Smooth muscle cell (in vitro differentiated cells): ENCODE results near the gene EXPH5. TPM values are rescaled to one million over a fixed set of nuclear protein-coding genes. Genes with fewer than 3 reads are reported as not detected.

Experiments
- DNase-seq: peaks from one replicate; lab custom pipeline; 2025; ENCODE audit not compliant: unreplicated experiment; lab: John Stamatoyannopoulos, UW
- H2AFZ ChIP-seq: fragments of 200-600 bp; sonication (generic); 2 replicates; pipeline ENCODE4 v1.6.0; 2016; ENCODE audit warnings: antibody characterized with exemption, low read depth, mild to moderate bottlenecking
- H3F3A ChIP-seq: fragments of 200-600 bp; sonication (generic); 2 replicates; pipeline ENCODE4 v1.6.0; 2017; ENCODE audit warnings: antibody characterized with exemption, low read depth
- H3K27ac ChIP-seq: fragments of 200-600 bp; sonication (generic); 2 replicates; pipeline ENCODE4 v1.5.1; 2016; ENCODE audit warnings: low read depth, mild to moderate bottlenecking
- H3K27me3 ChIP-seq: fragments of 200-600 bp; sonication (generic); 2 replicates; pipeline ENCODE4 v1.6.1; 2016; ENCODE audit warnings: low read depth, mild to moderate bottlenecking
- H3K36me3 ChIP-seq: fragments of 200-600 bp; sonication (generic); 2 replicates; pipeline ENCODE4 v1.5.1; 2016; ENCODE audit warnings: low read depth
- H3K4me1 ChIP-seq: fragments of 200-600 bp; sonication (generic); 2 replicates; pipeline ENCODE4 v1.5.1; 2016; ENCODE audit warnings: low read depth
- H3K4me2 ChIP-seq: fragments of 200-600 bp; sonication (generic); 2 replicates; pipeline ENCODE4 v1.6.0; 2016; ENCODE audit warnings: mild to moderate bottlenecking
- H3K4me3 ChIP-seq: fragments of 200-600 bp; sonication (generic); 2 replicates; pipeline ENCODE4 v1.5.1; 2016; ENCODE audit warnings: mild to moderate bottlenecking
- H3K79me2 ChIP-seq: fragments of 200-600 bp; sonication (generic); 2 replicates; pipeline ENCODE4 v1.6.0; 2016; ENCODE audit warnings: low read depth, mild to moderate bottlenecking
- H3K9ac ChIP-seq: fragments of 200-600 bp; sonication (generic); 2 replicates; pipeline ENCODE4 v1.6.0; 2016; ENCODE audit warnings: low read depth
- H3K9me3 ChIP-seq: fragments of 200-600 bp; sonication (generic); replicated peaks from 2 replicates; pipeline ENCODE4 v1.5.1; 2016; ENCODE audit warnings: low read depth
- H4K20me1 ChIP-seq: fragments of 200-600 bp; sonication (generic); 2 replicates; pipeline ENCODE4 v1.6.0; 2016; ENCODE audit warnings: low read depth
- CTCF ChIP-seq: fragments of 200-600 bp; sonication (generic); IDR thresholded peaks from 2 replicates; pipeline ENCODE4 v1.5.1; 2017; ENCODE audit warnings: borderline replicate concordance, mild to moderate bottlenecking, antibody characterized with exemption; ENCODE audit not compliant: insufficient read depth, poor library complexity, severe bottlenecking
- WGBS: methylation state at CpG from one replicate; pipeline ENCODE4 v1.1.7; 2016; ENCODE audit warnings: low lambda C conversion rate; 5-methylcytosine and 5-hydroxymethylcytosine counted together
- polyA plus RNA-seq: library from polyadenylated mRNA; unstranded; fragments of >200 nt; fragmentation: Nextera tagmentation; extraction: Ambion mirVana; gene quantifications from 2 replicates; pipeline ENCODE4 v1.2.1, GENCODE V29; 2016
- total RNA-seq: library from RNA; depleted of rRNA; stranded (reverse); fragments of >200 nt; gene quantifications from 2 replicates; pipeline ENCODE4 v1.2.3, GENCODE V29; 2014

The EXPH5 gene
- total and polyA plus RNA-seq, 2 experiments from 2014 or later, result 0.54 to 6.9 TPM

- Histone ChIP-seq H3K4me2 (no peak overlapping the region), H2AFZ (no peak overlapping the region), H3K27me3 (no peaks in the 10 kb centered on the region), H3K36me3 (no peaks in the 10 kb centered on the region), H3K79me2 (no peaks in the 10 kb centered on the region), H3K9ac (no peak overlapping the region), H3K27ac (no peak overlapping the region), H3F3A (no peaks in the 10 kb centered on the region), H3K4me3 (no peak overlapping the region), H3K4me1 (no peaks in the 10 kb centered on the region), H4K20me1 (no peaks in the 10 kb centered on the region), H3K9me3 (no peaks in the 10 kb centered on the region)
- WGBS, result 60% methylated on average over 3 of the region's 3 CpGs
- TF ChIP-seq CTCF, result no peak
- DNase-seq, result no peak
These were observed 106.7 kb downstream of the EXPH5 start for GRCh38 chr11:108486828-108487227.

GRCh38 chr11:108486331-108486730 is 107.2 kb downstream of the EXPH5 start:
- Histone ChIP-seq H3F3A (no peaks in the 10 kb centered on the region), H3K4me2 (no peak overlapping the region), H4K20me1 (no peaks in the 10 kb centered on the region), H3K27me3 (no peaks in the 10 kb centered on the region), H3K4me1 (no peaks in the 10 kb centered on the region), H3K4me3 (no peak overlapping the region), H3K9me3 (no peaks in the 10 kb centered on the region), H3K9ac (no peak overlapping the region), H3K79me2 (no peaks in the 10 kb centered on the region), H3K27ac (no peak overlapping the region), H3K36me3 (no peaks in the 10 kb centered on the region), H2AFZ (no peak overlapping the region)
- no peak for DNase-seq
- 91% methylated on average over 3 of the region's 3 CpGs for WGBS
- TF ChIP-seq CTCF, result no peak

- H3K36me3 ChIP-seq, result no peaks in the 10 kb centered on the region
- H3K4me1 ChIP-seq, result no peaks in the 10 kb centered on the region
- no peaks in the 10 kb centered on the region for H4K20me1 ChIP-seq
- H3K4me3 ChIP-seq, result no peak overlapping the region
- no peak overlapping the region for H3K9ac ChIP-seq
- no peaks in the 10 kb centered on the region for H3K27me3 ChIP-seq
- TF ChIP-seq CTCF, result no peak
- no peak overlapping the region for H3K27ac ChIP-seq
- H3F3A ChIP-seq, result no peaks in the 10 kb centered on the region
- no peak overlapping the region for H3K4me2 ChIP-seq
- no peaks in the 10 kb centered on the region for H3K9me3 ChIP-seq
- H3K79me2 ChIP-seq, result no peaks in the 10 kb centered on the region
- H2AFZ ChIP-seq, result no peak overlapping the region
- no peak for DNase-seq
These were observed 110.4 kb downstream of the EXPH5 start for GRCh38 chr11:108483163-108483562.

GRCh38 chr11:108474664-108475463 is 118.7 kb downstream of the EXPH5 start:
- no peak overlapping the region for H2AFZ ChIP-seq
- H3F3A ChIP-seq, result no peaks in the 10 kb centered on the region
- H3K27ac ChIP-seq, result no peak overlapping the region
- no peaks in the 10 kb centered on the region for H3K27me3 ChIP-seq
- H3K9me3 ChIP-seq, result no peaks in the 10 kb centered on the region
- no peaks in the 10 kb centered on the region for H4K20me1 ChIP-seq
- DNase-seq, result no peak
- no peak overlapping the region for H3K4me2 ChIP-seq
- H3K36me3 ChIP-seq, result peaks cover 8% of the 10 kb centered on the region
- TF ChIP-seq CTCF, result no peak
- 92% methylated on average over 11 of the region's 11 CpGs for WGBS
- no peak overlapping the region for H3K4me3 ChIP-seq
- H3K4me1 ChIP-seq, result no peaks in the 10 kb centered on the region
- H3K9ac ChIP-seq, result no peak overlapping the region
- no peaks in the 10 kb centered on the region for H3K79me2 ChIP-seq
